HepG2 (cell line): ENCODE measurements around the gene HDAC3. TPM values are rescaled to one million over a fixed set of nuclear protein-coding genes. Genes with fewer than 3 reads are reported as not detected.
A peak's percentile ranks its signal among the peaks of the same experiment; 100 is the strongest.

Source experiments
- CBX2 ChIP-seq, 2 experiments: fragments of 200-600 bp in 1 of 2; sonication (generic); formaldehyde crosslinking in 1 of 2; IDR thresholded peaks; 2 replicates each; pipeline versions ENCODE4 v1.7.0 to v1.8.1; 2018 to 2022; ENCODE audit warnings: low read depth in 2 of 2, low read length in 1 of 2, mild to moderate bottlenecking in 1 of 2, missing genetic modification reagents in 1 of 2
- HOXA9 ChIP-seq: sonication (generic); formaldehyde crosslinking; IDR thresholded peaks from 2 replicates; pipeline ENCODE4 v1.8.1; 2022; ENCODE audit warnings: missing genetic modification reagents, mild to moderate bottlenecking, moderate library complexity, borderline replicate concordance
- JARID2 ChIP-seq: sonication (generic); formaldehyde crosslinking; IDR thresholded peaks from 2 replicates; pipeline ENCODE4 v1.8.1; 2023; ENCODE audit warnings: missing genetic modification reagents, inconsistent platforms; ENCODE audit not compliant: insufficient replicate concordance
- MBNL3 ChIP-seq: fragments of 250-450 bp; sonication (Bioruptor Pico); conservative IDR thresholded peaks from 2 replicates; pipeline ENCODE4 v1.8.0; 2022; ENCODE audit warnings: mild to moderate bottlenecking, inconsistent platforms
- MEIS1 ChIP-seq: sonication (generic); formaldehyde crosslinking; IDR thresholded peaks from 2 replicates; pipeline ENCODE4 v1.9.0; 2021; ENCODE audit warnings: mild to moderate bottlenecking, missing genetic modification reagents, moderate library complexity, borderline replicate concordance
- NR3C1 ChIP-seq: sonication (generic); formaldehyde crosslinking; IDR thresholded peaks from 2 replicates; pipeline ENCODE4 v1.4.0; 2020; ENCODE audit warnings: missing genetic modification reagents
- PAWR ChIP-seq: sonication (generic); formaldehyde crosslinking; IDR thresholded peaks from 2 replicates; pipeline ENCODE4 v1.4.0; 2020; ENCODE audit warnings: missing genetic modification reagents, mild to moderate bottlenecking, borderline replicate concordance
- PPARG ChIP-seq: conservative IDR thresholded peaks from 2 replicates; pipeline ENCODE4 v1.6.1; 2016; ENCODE audit warnings: missing biosample characterization, missing genetic modification reagents
- RBAK ChIP-seq: sonication (generic); formaldehyde crosslinking; IDR thresholded peaks from 2 replicates; pipeline ENCODE4 v1.5.1; 2020; ENCODE audit warnings: mild to moderate bottlenecking, missing genetic modification reagents
- RCOR2 ChIP-seq: IDR thresholded peaks from 2 replicates; pipeline ENCODE4 v1.6.1; 2016; ENCODE audit warnings: missing biosample characterization, missing genetic modification reagents
- REL ChIP-seq: sonication (generic); formaldehyde crosslinking; conservative IDR thresholded peaks from 2 replicates; pipeline ENCODE4 v1.8.0; 2022; ENCODE audit warnings: mild to moderate bottlenecking, missing genetic modification reagents, moderate library complexity
- ZMYM4 ChIP-seq: sonication (generic); formaldehyde crosslinking; IDR thresholded peaks from 2 replicates; pipeline ENCODE4 v1.8.1; 2023; ENCODE audit warnings: mild to moderate bottlenecking, missing genetic modification reagents
- ZNF136 ChIP-seq: sonication (generic); formaldehyde crosslinking; IDR thresholded peaks from 2 replicates; pipeline ENCODE4 v1.8.1; 2022; ENCODE audit warnings: low read depth, mild to moderate bottlenecking, moderate library complexity, missing genetic modification reagents
- ZNF598 ChIP-seq: sonication (generic); formaldehyde crosslinking; IDR thresholded peaks from 2 replicates; pipeline ENCODE4 v1.5.1; 2020; ENCODE audit warnings: mild to moderate bottlenecking, missing genetic modification reagents, borderline replicate concordance
- ZNF768 ChIP-seq: sonication (generic); formaldehyde crosslinking; IDR thresholded peaks from 2 replicates; pipeline ENCODE4 v1.4.0; 2020; ENCODE audit warnings: missing genetic modification reagents
- polyA plus RNA-seq, 8 experiments: library from polyadenylated mRNA; depleted of rRNA in 3 of 8; stranded (reverse) in 7 of 8; unstranded in 1 of 8; fragments of >200 nt; fragmentation: Illumina TruSeq in 4 of 8; extraction: Trizol in 4 of 8; gene quantifications; 2 replicates each; pipeline versions ENCODE4 v1.2.1 to v1.2.3, GENCODE V29; 2011 to 2016; ENCODE audit warnings: low read depth in 4 of 8, missing spikeins in 1 of 8, mixed read lengths in 1 of 8; ENCODE audit not compliant: insufficient read depth in 1 of 8
- total RNA-seq, 5 experiments: library from RNA; depleted of rRNA; stranded (reverse); fragments of >200 nt; fragmentation: Illumina TruSeq; extraction: Trizol; gene quantifications; 2 replicates each; pipeline ENCODE4 v1.2.3, GENCODE V29; 2016; ENCODE audit warnings: low read depth in 1 of 5
- TF ChIP-seq, protein P1 (sequence below): IDR thresholded peaks from 2 replicates; pipeline ENCODE4 v1.6.1; 2018; ENCODE audit warnings: missing genetic modification reagents
- TF ChIP-seq, protein P2 (sequence below), 2 experiments: sonication (generic) in 1 of 2; formaldehyde crosslinking in 1 of 2; IDR thresholded peaks; 2 replicates each; pipeline versions ENCODE4 v1.5.1 to v1.6.1; 2011 to 2020; ENCODE audit warnings: borderline replicate concordance in 1 of 2, low read depth in 1 of 2, low read length in 1 of 2, mild to moderate bottlenecking in 1 of 2, missing genetic modification reagents in 1 of 2, moderate library complexity in 1 of 2
- TF ChIP-seq, protein P3 (sequence below): sonication (generic); formaldehyde crosslinking; IDR thresholded peaks from 2 replicates; pipeline ENCODE4 v1.5.1; 2020; ENCODE audit warnings: mild to moderate bottlenecking, missing genetic modification reagents, moderate library complexity
- TF ChIP-seq, protein P4 (sequence below): sonication (generic); formaldehyde crosslinking; IDR thresholded peaks from 2 replicates; pipeline ENCODE4 v1.5.0; 2020; ENCODE audit warnings: mild to moderate bottlenecking, low read depth, missing genetic modification reagents, borderline replicate concordance
- TF ChIP-seq, protein P5 (sequence below): sonication (generic); formaldehyde crosslinking; IDR thresholded peaks from 2 replicates; pipeline ENCODE4 v1.4.0; 2020; ENCODE audit warnings: missing genetic modification reagents

The HDAC3 gene
- total and polyA plus RNA-seq, 2 of the 13 experiments (the other 11 are each of a cell fraction or from before 2014, with no cell fraction given), result 84.0 to 94.1 TPM

DNA sequence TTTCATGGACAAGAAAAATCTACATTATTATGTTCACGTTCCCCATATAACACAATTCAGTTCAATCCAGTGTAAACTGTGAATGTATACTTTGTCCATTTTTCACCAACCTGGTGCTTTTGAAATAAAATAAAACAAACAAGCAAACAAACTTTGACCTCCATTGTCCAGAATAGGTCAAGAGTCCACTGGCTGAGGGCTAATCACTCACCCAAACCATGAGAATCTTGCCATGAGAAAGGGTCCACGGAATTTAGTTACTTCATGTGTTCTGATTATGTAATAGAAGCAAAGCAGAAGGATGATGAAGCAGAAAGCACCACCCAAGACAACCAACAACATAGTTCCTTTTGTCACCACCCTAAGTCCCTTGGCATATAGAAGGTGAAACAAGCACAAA, 46.5 kb downstream of the HDAC3 start (continued):
- no peak for TF ChIP-seq ZNF768 (CRISPR knock-in tag)
- TF ChIP-seq JARID2, result no peak
- TF ChIP-seq PAWR, result no peak
- TF ChIP-seq PPARG (CRISPR knock-in tag), result peak; percentile 76
- TF ChIP-seq ZNF136 (CRISPR knock-in tag), result no peak
- TF ChIP-seq, protein P1, sequence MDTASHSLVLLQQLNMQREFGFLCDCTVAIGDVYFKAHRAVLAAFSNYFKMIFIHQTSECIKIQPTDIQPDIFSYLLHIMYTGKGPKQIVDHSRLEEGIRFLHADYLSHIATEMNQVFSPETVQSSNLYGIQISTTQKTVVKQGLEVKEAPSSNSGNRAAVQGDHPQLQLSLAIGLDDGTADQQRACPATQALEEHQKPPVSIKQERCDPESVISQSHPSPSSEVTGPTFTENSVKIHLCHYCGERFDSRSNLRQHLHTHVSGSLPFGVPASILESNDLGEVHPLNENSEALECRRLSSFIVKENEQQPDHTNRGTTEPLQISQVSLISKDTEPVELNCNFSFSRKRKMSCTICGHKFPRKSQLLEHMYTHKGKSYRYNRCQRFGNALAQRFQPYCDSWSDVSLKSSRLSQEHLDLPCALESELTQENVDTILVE, result no peak
- no peak for TF ChIP-seq RBAK (CRISPR knock-in tag)
- 0 out of 2 replicates have a peak, but pooled peaks have one; percentile 50 for TF ChIP-seq ZMYM4 (CRISPR knock-in tag)
- TF ChIP-seq NR3C1 (CRISPR knock-in tag), result no peak
- TF ChIP-seq ZNF598 (CRISPR knock-in tag), result no peak
- no peak for TF ChIP-seq REL (CRISPR knock-in tag)
- TF ChIP-seq, protein P2, sequence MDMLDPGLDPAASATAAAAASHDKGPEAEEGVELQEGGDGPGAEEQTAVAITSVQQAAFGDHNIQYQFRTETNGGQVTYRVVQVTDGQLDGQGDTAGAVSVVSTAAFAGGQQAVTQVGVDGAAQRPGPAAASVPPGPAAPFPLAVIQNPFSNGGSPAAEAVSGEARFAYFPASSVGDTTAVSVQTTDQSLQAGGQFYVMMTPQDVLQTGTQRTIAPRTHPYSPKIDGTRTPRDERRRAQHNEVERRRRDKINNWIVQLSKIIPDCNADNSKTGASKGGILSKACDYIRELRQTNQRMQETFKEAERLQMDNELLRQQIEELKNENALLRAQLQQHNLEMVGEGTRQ (IDR thresholded peaks at IDR 0.05; ENCODE audit: low read depth, low read length), result no peak
- TF ChIP-seq, protein P2 (CRISPR knock-in tag; IDR thresholded peaks at IDR 0.05; ENCODE audit: borderline replicate concordance), result no peak
- TF ChIP-seq MBNL3 (CRISPR knock-in tag), result no peak
- TF ChIP-seq RCOR2 (CRISPR knock-in tag), result peak; percentile 64; the same call in 1 of the 2 replicates
- no peak for TF ChIP-seq MEIS1
- TF ChIP-seq, protein P3, sequence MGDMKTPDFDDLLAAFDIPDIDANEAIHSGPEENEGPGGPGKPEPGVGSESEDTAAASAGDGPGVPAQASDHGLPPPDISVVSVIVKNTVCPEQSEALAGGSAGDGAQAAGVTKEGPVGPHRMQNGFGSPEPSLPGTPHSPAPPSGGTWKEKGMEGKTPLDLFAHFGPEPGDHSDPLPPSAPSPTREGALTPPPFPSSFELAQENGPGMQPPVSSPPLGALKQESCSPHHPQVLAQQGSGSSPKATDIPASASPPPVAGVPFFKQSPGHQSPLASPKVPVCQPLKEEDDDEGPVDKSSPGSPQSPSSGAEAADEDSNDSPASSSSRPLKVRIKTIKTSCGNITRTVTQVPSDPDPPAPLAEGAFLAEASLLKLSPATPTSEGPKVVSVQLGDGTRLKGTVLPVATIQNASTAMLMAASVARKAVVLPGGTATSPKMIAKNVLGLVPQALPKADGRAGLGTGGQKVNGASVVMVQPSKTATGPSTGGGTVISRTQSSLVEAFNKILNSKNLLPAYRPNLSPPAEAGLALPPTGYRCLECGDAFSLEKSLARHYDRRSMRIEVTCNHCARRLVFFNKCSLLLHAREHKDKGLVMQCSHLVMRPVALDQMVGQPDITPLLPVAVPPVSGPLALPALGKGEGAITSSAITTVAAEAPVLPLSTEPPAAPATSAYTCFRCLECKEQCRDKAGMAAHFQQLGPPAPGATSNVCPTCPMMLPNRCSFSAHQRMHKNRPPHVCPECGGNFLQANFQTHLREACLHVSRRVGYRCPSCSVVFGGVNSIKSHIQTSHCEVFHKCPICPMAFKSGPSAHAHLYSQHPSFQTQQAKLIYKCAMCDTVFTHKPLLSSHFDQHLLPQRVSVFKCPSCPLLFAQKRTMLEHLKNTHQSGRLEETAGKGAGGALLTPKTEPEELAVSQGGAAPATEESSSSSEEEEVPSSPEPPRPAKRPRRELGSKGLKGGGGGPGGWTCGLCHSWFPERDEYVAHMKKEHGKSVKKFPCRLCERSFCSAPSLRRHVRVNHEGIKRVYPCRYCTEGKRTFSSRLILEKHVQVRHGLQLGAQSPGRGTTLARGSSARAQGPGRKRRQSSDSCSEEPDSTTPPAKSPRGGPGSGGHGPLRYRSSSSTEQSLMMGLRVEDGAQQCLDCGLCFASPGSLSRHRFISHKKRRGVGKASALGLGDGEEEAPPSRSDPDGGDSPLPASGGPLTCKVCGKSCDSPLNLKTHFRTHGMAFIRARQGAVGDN (CRISPR knock-in tag), result no peak
- TF ChIP-seq HOXA9 (CRISPR knock-in tag), result no peak
- TF ChIP-seq, protein P4, sequence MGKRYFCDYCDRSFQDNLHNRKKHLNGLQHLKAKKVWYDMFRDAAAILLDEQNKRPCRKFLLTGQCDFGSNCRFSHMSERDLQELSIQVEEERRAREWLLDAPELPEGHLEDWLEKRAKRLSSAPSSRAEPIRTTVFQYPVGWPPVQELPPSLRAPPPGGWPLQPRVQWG (CRISPR knock-in tag), result no peak
- TF ChIP-seq CBX2 (IDR thresholded peaks at IDR 0.05; ENCODE audit: low read depth, low read length), result no peak
- TF ChIP-seq CBX2 (CRISPR knock-in tag; IDR thresholded peaks at IDR 0.05; ENCODE audit: low read depth), result no peak
- TF ChIP-seq, protein P5, sequence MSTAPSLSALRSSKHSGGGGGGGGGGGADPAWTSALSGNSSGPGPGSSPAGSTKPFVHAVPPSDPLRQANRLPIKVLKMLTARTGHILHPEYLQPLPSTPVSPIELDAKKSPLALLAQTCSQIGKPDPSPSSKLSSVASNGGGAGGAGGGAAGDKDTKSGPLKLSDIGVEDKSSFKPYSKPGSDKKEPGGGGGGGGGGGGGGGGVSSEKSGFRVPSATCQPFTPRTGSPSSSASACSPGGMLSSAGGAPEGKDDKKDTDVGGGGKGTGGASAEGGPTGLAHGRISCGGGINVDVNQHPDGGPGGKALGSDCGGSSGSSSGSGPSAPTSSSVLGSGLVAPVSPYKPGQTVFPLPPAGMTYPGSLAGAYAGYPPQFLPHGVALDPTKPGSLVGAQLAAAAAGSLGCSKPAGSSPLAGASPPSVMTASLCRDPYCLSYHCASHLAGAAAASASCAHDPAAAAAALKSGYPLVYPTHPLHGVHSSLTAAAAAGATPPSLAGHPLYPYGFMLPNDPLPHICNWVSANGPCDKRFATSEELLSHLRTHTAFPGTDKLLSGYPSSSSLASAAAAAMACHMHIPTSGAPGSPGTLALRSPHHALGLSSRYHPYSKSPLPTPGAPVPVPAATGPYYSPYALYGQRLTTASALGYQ (CRISPR knock-in tag), result no peak
